Spleen (tissue), 7 donors: ENCODE results near the gene OR8D1.

Source experiments
- CTCF ChIP-seq, 11 experiments: fragments of 200-600 bp in 7 of 11; fragments of 450-650 bp in 4 of 11; sonication (generic) in 4 of 11; IDR thresholded peaks in 8 of 11; conservative IDR thresholded peaks in 3 of 11; 1 replicate in 7 of 11; 2 replicates in 4 of 11; pipeline versions ENCODE4 v1.4.0 to v1.8.0; 2016 to 2021; ENCODE audit warnings: antibody characterized with exemption in 11 of 11, inconsistent platforms in 4 of 11, mild to moderate bottlenecking in 1 of 11
- POLR2A ChIP-seq, 3 donors: fragments of 450-650 bp; IDR thresholded peaks; one replicate each; pipeline ENCODE4 v1.5.1; 2017; ENCODE audit warnings: antibody characterized with exemption in 3 of 3, mild to moderate bottlenecking in 1 of 3
- POLR2AphosphoS5 ChIP-seq, 3 donors: sonication (generic); formaldehyde crosslinking; IDR thresholded peaks; one replicate each; pipeline ENCODE4 v1.5.1; 2017; ENCODE audit warnings: antibody characterized with exemption in 3 of 3
- donor health status: DM: no; HTN: no; CAD: no; lungs with moderate emphysema.
- donor health status: DM: no; HTN: no; CAD: no.
- donor health status: DM: no; HTN: no; CAD: no.

- TF ChIP-seq POLR2AphosphoS5 (IDR thresholded peaks at IDR 0.05), result no peak
- no peak for TF ChIP-seq CTCF (IDR thresholded peaks at IDR 0.05 in 8 of 11, conservative IDR thresholded peaks at IDR 0.05 in 3 of 11)
- no peak for TF ChIP-seq POLR2A (IDR thresholded peaks at IDR 0.05)
These were observed 12.2 kb downstream of the OR8D1 start for GRCh38 chr11:124301548-124301947.
